HepG2 (cell line): ENCODE data around the gene SMARCA2. TPM values are rescaled to one million over a fixed set of nuclear protein-coding genes. Genes with fewer than 3 reads are reported as not detected.

Experiments
- ATAC-seq: fragments of 200-7000 bp; cut with Tn5 transposase; 3 replicates; pipeline ENCODE4 v1.9.1; 2020; ENCODE audit warnings: mild to moderate bottlenecking, moderate library complexity
- BruUV-seq: library from RNA; stranded (reverse); fragments of 400-500 nt; replicated peaks from 2 replicates; lab custom pipeline; 2021; lab: Mats Ljungman, UMichigan
- CTCF ChIA-PET: fragments of 300-600 bp; formaldehyde crosslinking; extraction: SDS; loops from one replicate; lab custom pipeline; 2021; ENCODE audit warnings: low total read pairs, inconsistent platforms, low intra/inter-chr PET ratio; lab: Yijun Ruan, JAX
- POLR2A ChIA-PET: fragments of 350-600 bp; sonication (Branson Sonifier 250); formaldehyde crosslinking; loops from one replicate; lab custom pipeline; 2020; ENCODE audit warnings: antibody characterized with exemption, inconsistent platforms; lab: Yijun Ruan, JAX
- DNase-seq: peaks from one replicate; pipeline ENCODE4 v3.0.0-alpha.2; 2015; ENCODE audit warnings: low spot score
- FAIRE-seq: peaks from 3 replicates; lab custom pipeline; 2011; peaks lifted over from hg19 to GRCh38; lab: Jason Lieb, UNC
- H2AFZ ChIP-seq: one replicate; pipeline ENCODE4 v1.6.1; 2011; ENCODE audit warnings: low read length, inconsistent platforms
- H3K27ac ChIP-seq: fragments of 300-600 bp; 3 replicates; pipeline ENCODE4 v1.8.0; 2011; ENCODE audit warnings: mixed run types, mild to moderate bottlenecking, mixed read lengths, low read length, inconsistent platforms; ENCODE audit not compliant: insufficient read depth; ENCODE audit errors: extremely low read length
- H3K27me3 ChIP-seq, 2 experiments: fragments of 200-600 bp in 1 of 2; 2 replicates in 1 of 2; 3 replicates in 1 of 2; pipeline versions ENCODE4 v1.6.0 to v1.8.0; 2011; ENCODE audit warnings: low read length in 2 of 2, mild to moderate bottlenecking in 2 of 2, moderate library complexity in 2 of 2, inconsistent platforms in 1 of 2; ENCODE audit not compliant: insufficient read depth in 2 of 2, control insufficient read depth in 1 of 2
- H3K36me3 ChIP-seq, 2 experiments: fragments of 200-600 bp in 1 of 2; replicated peaks in 1 of 2; 2 replicates in 1 of 2; 3 replicates in 1 of 2; pipeline versions ENCODE4 v1.5.1 to v1.8.0; 2011; ENCODE audit warnings: low read length in 2 of 2, inconsistent platforms in 1 of 2; ENCODE audit not compliant: insufficient read depth in 2 of 2, control insufficient read depth in 1 of 2
- H3K4me1 ChIP-seq: 2 replicates; pipeline ENCODE4 v1.5.1; 2012; ENCODE audit warnings: low read length, inconsistent platforms; ENCODE audit not compliant: insufficient read depth
- H3K4me2 ChIP-seq: 2 replicates; pipeline ENCODE4 v1.6.0; 2011; ENCODE audit warnings: low read depth, low read length, inconsistent platforms
- H3K4me3 ChIP-seq, 3 experiments: fragments of 200-600 bp in 1 of 3; sonication (generic), shearing (Covaris generic) in 1 of 3; replicated peaks in 1 of 3; 2 replicates each; pipeline ENCODE4 v1.5.1; 2011 to 2016; ENCODE audit warnings: low read length in 3 of 3, inconsistent platforms in 2 of 3, low read depth in 2 of 3, mild to moderate bottlenecking in 2 of 3, control low read depth in 1 of 3, mixed read lengths in 1 of 3; ENCODE audit not compliant: insufficient read depth in 1 of 3
- H3K79me2 ChIP-seq: one replicate; pipeline ENCODE4 v1.6.1; 2011; ENCODE audit warnings: low read length, inconsistent platforms; ENCODE audit not compliant: insufficient read depth
- H3K9ac ChIP-seq: 2 replicates; pipeline ENCODE4 v1.6.0; 2011; ENCODE audit warnings: mild to moderate bottlenecking, low read depth, low read length, inconsistent platforms; ENCODE audit not compliant: insufficient read depth
- H3K9me3 ChIP-seq: 2 replicates; pipeline ENCODE4 v1.5.1; 2012; ENCODE audit warnings: mild to moderate bottlenecking, low read length
- H4K20me1 ChIP-seq: 2 replicates; pipeline ENCODE4 v1.6.0; 2011; ENCODE audit warnings: inconsistent platforms, mild to moderate bottlenecking, low read length, moderate library complexity; ENCODE audit not compliant: insufficient read depth
- DNMT1 ChIP-seq: sonication (generic); formaldehyde crosslinking; IDR thresholded peaks from 2 replicates; pipeline ENCODE4 v1.5.1; 2020; ENCODE audit warnings: mild to moderate bottlenecking, missing genetic modification reagents
- FUBP1 ChIP-seq: sonication (generic); formaldehyde crosslinking; IDR thresholded peaks from 2 replicates; pipeline ENCODE4 v1.5.1; 2020; ENCODE audit warnings: missing genetic modification reagents, mild to moderate bottlenecking, borderline replicate concordance
- GABPA ChIP-seq, 2 experiments: IDR thresholded peaks; 2 replicates each; pipeline ENCODE4 v1.6.1; 2011 to 2016; ENCODE audit warnings: low read depth in 2 of 2, low read length in 1 of 2, missing biosample characterization in 1 of 2, missing genetic modification characterization in 1 of 2
- HDAC1 ChIP-seq: sonication (generic); formaldehyde crosslinking; IDR thresholded peaks from 2 replicates; pipeline ENCODE4 v1.5.1; 2020; ENCODE audit warnings: mild to moderate bottlenecking, missing genetic modification reagents
- HNRNPUL1 ChIP-seq: fragments of 200-400 bp; formaldehyde crosslinking; IDR thresholded peaks from 2 replicates; pipeline ENCODE4 v1.6.1; 2017; ENCODE audit warnings: low read depth, mild to moderate bottlenecking, low read length, moderate library complexity
- RBAK ChIP-seq: sonication (generic); formaldehyde crosslinking; IDR thresholded peaks from 2 replicates; pipeline ENCODE4 v1.5.1; 2020; ENCODE audit warnings: mild to moderate bottlenecking, missing genetic modification reagents
- RNF2 ChIP-seq: fragments of 450-650 bp; conservative IDR thresholded peaks from 2 replicates; pipeline ENCODE4 v1.6.1; 2016; ENCODE audit warnings: low read depth
- SIX4 ChIP-seq: sonication (generic); formaldehyde crosslinking; IDR thresholded peaks from 2 replicates; pipeline ENCODE4 v1.4.0; 2020; ENCODE audit warnings: missing genetic modification reagents
- YEATS4 ChIP-seq: sonication (generic); formaldehyde crosslinking; IDR thresholded peaks from 2 replicates; pipeline ENCODE4 v1.4.0; 2020; ENCODE audit warnings: missing genetic modification reagents, borderline replicate concordance
- ZFY ChIP-seq: sonication (generic); formaldehyde crosslinking; IDR thresholded peaks from 2 replicates; pipeline ENCODE4 v1.4.0; 2020; ENCODE audit warnings: missing genetic modification reagents
- ZNF24 ChIP-seq: fragments of 450-650 bp; IDR thresholded peaks from 2 replicates; pipeline ENCODE4 v1.6.1; 2017; ENCODE audit warnings: antibody characterized with exemption, mild to moderate bottlenecking
- ZNF282 ChIP-seq: fragments of 450-650 bp; IDR thresholded peaks from 2 replicates; pipeline ENCODE4 v1.6.1; 2018; ENCODE audit not compliant: partially characterized antibody
- ZNF501 ChIP-seq: sonication (generic); formaldehyde crosslinking; IDR thresholded peaks from 2 replicates; pipeline ENCODE4 v1.5.1; 2020; ENCODE audit warnings: mild to moderate bottlenecking, moderate library complexity, missing genetic modification reagents
- ZNF543 ChIP-seq: sonication (generic); formaldehyde crosslinking; IDR thresholded peaks from 2 replicates; pipeline ENCODE4 v1.4.0; 2020; ENCODE audit warnings: mild to moderate bottlenecking, missing genetic modification reagents
- ZNF569 ChIP-seq: sonication (generic); formaldehyde crosslinking; IDR thresholded peaks from 2 replicates; pipeline ENCODE4 v1.5.0; 2020; ENCODE audit warnings: mild to moderate bottlenecking, missing genetic modification reagents, moderate library complexity, borderline replicate concordance
- ZNF7 ChIP-seq: IDR thresholded peaks from 2 replicates; pipeline ENCODE4 v1.6.1; 2016; ENCODE audit warnings: missing biosample characterization, missing genetic modification reagents
- WGBS: methylation state at CpG from one replicate; pipeline ENCODE4 v1.1.6; 2017; ENCODE audit warnings: low lambda C conversion rate; 5-methylcytosine and 5-hydroxymethylcytosine counted together
- in situ Hi-C: cut with HindIII; loops from 2 replicates; pipeline ENCODE4 v1.10.0; 2017; ENCODE audit warnings: low pct_unique_long_range_greater_than_20kb; ENCODE audit not compliant: extremely low pct_ligation_motif_present
- intact Hi-C: fragments of 100-400 bp; cut with micrococcal nuclease; formaldehyde crosslinking; loops from one replicate; pipeline ENCODE4 v1.10.0; 2022; ENCODE audit not compliant: unreplicated experiment
- polyA plus RNA-seq, 8 experiments: library from polyadenylated mRNA; depleted of rRNA in 3 of 8; stranded (reverse) in 7 of 8; unstranded in 1 of 8; fragments of >200 nt; fragmentation: Illumina TruSeq in 4 of 8; extraction: Trizol in 4 of 8; gene quantifications; 2 replicates each; pipeline versions ENCODE4 v1.2.1 to v1.2.3, GENCODE V29; 2011 to 2016; ENCODE audit warnings: low read depth in 4 of 8, missing spikeins in 1 of 8, mixed read lengths in 1 of 8; ENCODE audit not compliant: insufficient read depth in 1 of 8
- total RNA-seq, 5 experiments: library from RNA; depleted of rRNA; stranded (reverse); fragments of >200 nt; fragmentation: Illumina TruSeq; extraction: Trizol; gene quantifications; 2 replicates each; pipeline ENCODE4 v1.2.3, GENCODE V29; 2016; ENCODE audit warnings: low read depth in 1 of 5
- TF ChIP-seq, protein P1 (sequence below): sonication (generic); formaldehyde crosslinking; IDR thresholded peaks from 2 replicates; pipeline ENCODE4 v1.5.1; 2020; ENCODE audit warnings: mild to moderate bottlenecking, missing genetic modification reagents, borderline replicate concordance
- TF ChIP-seq, protein P2 (sequence below): sonication (generic); formaldehyde crosslinking; IDR thresholded peaks from 2 replicates; pipeline ENCODE4 v1.5.1; 2020; ENCODE audit warnings: missing genetic modification reagents, mild to moderate bottlenecking, borderline replicate concordance

SMARCA2 gene
- total and polyA plus RNA-seq, 2 of the 13 experiments (the other 11 are each of a cell fraction or from before 2014, with no cell fraction given) = 22.5 to 23.7 TPM

DNA sequence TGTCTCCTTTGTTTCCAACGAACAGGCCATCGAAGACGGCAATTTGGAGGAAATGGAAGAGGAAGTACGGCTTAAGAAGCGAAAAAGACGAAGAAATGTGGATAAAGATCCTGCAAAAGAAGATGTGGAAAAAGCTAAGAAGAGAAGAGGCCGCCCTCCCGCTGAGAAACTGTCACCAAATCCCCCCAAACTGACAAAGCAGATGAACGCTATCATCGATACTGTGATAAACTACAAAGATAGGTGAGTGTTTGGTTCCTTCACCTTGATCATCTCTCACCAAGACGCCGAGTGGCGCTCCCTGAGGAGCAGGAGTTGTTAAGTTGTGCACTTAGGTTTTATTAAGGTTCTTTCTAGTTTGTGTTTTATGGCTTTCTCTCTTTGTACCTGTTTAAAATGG lies 146.5 kb downstream of the SMARCA2 start:
- no TSS peak for BruUV-seq
- no peaks in the 10 kb centered on the region for H3K36me3 ChIP-seq
- WGBS = 94% methylated on average over 13 of the region's 13 CpGs
- in situ Hi-C loops = no loop called here
- peaks cover 9% of the 10 kb centered on the region for H3K4me1 ChIP-seq
- H3K9me3 ChIP-seq = no peaks in the 10 kb centered on the region
- DNase-seq (no peak), FAIRE-seq (no peak), ATAC-seq (no peak)
- no peak overlapping the region for H3K9ac ChIP-seq
- H3K79me2 ChIP-seq = no peaks in the 10 kb centered on the region
- no peak overlapping the region for H3K4me3 ChIP-seq
- no peak overlapping the region for H3K4me2 ChIP-seq
- no peak overlapping the region for H3K27ac ChIP-seq
- intact Hi-C loops = no loop called here
- CTCF ChIA-PET = no interaction called here
- H4K20me1 ChIP-seq = no peaks in the 10 kb centered on the region
- POLR2A ChIA-PET = no interaction called here
- H2AFZ ChIP-seq = no peak overlapping the region
- H3K27me3 ChIP-seq = no peaks in the 10 kb centered on the region
- TF ChIP-seq ZNF24 (no peak), ZNF7 (CRISPR knock-in tag) (no peak), FUBP1 (CRISPR knock-in tag) (no peak), DNMT1 (CRISPR knock-in tag) (no peak), GABPA (IDR thresholded peaks at IDR 0.05; ENCODE audit: low read depth, low read length) (no peak), GABPA (CRISPR knock-in tag; IDR thresholded peaks at IDR 0.05; ENCODE audit: low read depth) (no peak), YEATS4 (CRISPR knock-in tag) (no peak), ZFY (CRISPR knock-in tag) (no peak), ZNF282 (no peak), ZNF543 (CRISPR knock-in tag) (no peak), RBAK (CRISPR knock-in tag) (no peak), ZNF569 (CRISPR knock-in tag) (no peak), HNRNPUL1 (no peak), RNF2 (no peak), ZNF501 (CRISPR knock-in tag) (no peak), SIX4 (CRISPR knock-in tag) (no peak), HDAC1 (CRISPR knock-in tag) (no peak)
- TF ChIP-seq, protein P1, sequence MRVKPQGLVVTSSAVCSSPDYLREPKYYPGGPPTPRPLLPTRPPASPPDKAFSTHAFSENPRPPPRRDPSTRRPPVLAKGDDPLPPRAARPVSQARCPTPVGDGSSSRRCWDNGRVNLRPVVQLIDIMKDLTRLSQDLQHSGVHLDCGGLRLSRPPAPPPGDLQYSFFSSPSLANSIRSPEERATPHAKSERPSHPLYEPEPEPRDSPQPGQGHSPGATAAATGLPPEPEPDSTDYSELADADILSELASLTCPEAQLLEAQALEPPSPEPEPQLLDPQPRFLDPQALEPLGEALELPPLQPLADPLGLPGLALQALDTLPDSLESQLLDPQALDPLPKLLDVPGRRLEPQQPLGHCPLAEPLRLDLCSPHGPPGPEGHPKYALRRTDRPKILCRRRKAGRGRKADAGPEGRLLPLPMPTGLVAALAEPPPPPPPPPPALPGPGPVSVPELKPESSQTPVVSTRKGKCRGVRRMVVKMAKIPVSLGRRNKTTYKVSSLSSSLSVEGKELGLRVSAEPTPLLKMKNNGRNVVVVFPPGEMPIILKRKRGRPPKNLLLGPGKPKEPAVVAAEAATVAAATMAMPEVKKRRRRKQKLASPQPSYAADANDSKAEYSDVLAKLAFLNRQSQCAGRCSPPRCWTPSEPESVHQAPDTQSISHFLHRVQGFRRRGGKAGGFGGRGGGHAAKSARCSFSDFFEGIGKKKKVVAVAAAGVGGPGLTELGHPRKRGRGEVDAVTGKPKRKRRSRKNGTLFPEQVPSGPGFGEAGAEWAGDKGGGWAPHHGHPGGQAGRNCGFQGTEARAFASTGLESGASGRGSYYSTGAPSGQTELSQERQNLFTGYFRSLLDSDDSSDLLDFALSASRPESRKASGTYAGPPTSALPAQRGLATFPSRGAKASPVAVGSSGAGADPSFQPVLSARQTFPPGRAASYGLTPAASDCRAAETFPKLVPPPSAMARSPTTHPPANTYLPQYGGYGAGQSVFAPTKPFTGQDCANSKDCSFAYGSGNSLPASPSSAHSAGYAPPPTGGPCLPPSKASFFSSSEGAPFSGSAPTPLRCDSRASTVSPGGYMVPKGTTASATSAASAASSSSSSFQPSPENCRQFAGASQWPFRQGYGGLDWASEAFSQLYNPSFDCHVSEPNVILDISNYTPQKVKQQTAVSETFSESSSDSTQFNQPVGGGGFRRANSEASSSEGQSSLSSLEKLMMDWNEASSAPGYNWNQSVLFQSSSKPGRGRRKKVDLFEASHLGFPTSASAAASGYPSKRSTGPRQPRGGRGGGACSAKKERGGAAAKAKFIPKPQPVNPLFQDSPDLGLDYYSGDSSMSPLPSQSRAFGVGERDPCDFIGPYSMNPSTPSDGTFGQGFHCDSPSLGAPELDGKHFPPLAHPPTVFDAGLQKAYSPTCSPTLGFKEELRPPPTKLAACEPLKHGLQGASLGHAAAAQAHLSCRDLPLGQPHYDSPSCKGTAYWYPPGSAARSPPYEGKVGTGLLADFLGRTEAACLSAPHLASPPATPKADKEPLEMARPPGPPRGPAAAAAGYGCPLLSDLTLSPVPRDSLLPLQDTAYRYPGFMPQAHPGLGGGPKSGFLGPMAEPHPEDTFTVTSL (CRISPR knock-in tag) = no peak
- TF ChIP-seq, protein P2, sequence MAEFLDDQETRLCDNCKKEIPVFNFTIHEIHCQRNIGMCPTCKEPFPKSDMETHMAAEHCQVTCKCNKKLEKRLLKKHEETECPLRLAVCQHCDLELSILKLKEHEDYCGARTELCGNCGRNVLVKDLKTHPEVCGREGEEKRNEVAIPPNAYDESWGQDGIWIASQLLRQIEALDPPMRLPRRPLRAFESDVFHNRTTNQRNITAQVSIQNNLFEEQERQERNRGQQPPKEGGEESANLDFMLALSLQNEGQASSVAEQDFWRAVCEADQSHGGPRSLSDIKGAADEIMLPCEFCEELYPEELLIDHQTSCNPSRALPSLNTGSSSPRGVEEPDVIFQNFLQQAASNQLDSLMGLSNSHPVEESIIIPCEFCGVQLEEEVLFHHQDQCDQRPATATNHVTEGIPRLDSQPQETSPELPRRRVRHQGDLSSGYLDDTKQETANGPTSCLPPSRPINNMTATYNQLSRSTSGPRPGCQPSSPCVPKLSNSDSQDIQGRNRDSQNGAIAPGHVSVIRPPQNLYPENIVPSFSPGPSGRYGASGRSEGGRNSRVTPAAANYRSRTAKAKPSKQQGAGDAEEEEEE (CRISPR knock-in tag) = no peak
